NCI-H2171 (cell line): ENCODE results near the gene HORMAD1.
"Not testable (repeated sequence)": the region's sequence is repeated elsewhere in the genome, so short reads cannot be mapped to it uniquely, and the experiment has no call there.

Source experiments
- DNase-seq: peaks from one replicate; lab custom pipeline; 2025; lab: John Stamatoyannopoulos, UW

The HORMAD1 gene

DNA sequence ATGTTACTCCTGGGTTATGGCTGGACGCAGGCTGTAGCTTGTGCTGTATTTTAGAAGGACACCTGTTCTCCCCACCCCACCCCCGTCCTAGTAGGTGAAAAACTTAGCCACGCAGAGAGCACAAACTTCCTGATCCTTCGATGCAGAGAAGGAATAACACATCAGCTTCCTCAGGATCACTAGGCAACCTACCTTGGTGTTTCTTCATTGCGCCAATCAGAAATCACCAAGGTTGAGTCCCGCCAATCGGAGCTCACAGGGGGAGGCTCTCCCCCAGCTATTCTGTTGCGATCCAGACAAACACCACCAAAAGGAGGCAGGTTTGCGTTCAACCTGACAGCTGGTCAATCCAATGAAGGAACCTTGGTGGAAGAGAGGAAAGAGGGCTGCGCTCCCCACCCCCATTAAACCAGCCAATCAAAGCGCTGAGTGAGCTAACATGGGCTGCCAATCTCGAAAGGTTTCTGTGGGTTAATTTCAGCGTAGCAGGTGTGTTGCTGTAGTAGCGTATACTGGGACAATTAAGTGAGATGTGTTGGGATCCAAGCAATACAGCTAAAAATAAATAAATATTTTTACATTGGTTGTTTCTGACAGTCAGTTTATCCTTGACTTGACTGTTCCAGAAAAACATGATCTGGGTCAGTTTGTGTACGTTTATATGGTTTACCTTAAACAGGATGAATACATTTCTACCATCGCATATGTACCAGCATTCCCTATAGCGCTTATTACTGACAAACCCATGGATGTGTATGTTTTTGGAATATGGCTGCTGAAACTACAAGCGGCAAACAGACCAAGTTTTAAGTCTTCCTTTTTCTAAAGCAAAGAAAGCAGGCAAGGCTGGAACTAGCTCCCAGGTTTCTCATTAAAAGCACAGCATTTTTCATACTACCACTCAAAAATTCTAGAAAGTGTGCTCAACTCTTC lies 23.4 kb downstream of the HORMAD1 start, which contains the start of gene GOLPH3L:
Gene GOLPH3L (minus strand): TSS at position 160 of the 933 bp plus-strand sequence. CDS start 2,316 bp downstream, outside the sequence.
- DNase-seq, result peak; percentile 97

DNA sequence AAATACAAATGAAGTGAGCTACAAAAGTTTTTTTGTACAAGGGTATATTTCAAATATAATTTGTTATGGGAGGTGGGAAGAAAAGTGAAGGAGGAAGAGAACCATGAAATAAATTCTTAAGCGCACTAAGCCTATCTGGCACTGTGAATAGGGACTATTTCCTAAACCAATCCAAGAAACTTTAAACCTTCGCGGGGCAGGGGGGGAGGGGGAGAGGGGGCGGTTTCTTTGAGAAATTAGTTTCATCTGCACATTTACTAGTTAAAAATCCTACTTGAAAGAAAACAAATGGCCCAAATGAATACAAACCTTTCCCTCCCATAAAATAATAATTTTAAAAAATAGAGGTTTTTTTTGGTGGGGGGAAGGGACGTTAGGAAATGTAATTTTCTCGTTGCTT lies 24.1 kb downstream of the HORMAD1 start:
- no peak for DNase-seq

DNA sequence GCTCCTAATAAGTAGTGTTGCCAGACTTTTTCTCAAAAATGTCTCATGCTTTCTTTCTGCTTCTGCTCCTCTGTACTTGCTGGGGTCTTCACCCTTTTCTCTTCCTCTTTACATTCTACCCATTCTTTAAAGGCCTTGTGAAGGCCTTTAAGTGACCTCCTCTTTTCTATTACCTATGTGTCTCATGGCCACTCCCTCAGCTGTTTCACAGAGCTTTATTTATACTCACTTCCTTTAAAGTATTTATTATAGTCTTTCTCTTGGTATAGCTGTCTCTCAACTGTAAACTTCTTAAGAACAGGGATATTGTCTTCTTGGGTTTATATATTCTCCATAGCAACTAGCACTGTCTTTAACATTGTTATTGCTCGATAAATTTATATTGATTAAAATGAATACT lies 24.5 kb downstream of the HORMAD1 start:
- DNase-seq, result no peak

DNA sequence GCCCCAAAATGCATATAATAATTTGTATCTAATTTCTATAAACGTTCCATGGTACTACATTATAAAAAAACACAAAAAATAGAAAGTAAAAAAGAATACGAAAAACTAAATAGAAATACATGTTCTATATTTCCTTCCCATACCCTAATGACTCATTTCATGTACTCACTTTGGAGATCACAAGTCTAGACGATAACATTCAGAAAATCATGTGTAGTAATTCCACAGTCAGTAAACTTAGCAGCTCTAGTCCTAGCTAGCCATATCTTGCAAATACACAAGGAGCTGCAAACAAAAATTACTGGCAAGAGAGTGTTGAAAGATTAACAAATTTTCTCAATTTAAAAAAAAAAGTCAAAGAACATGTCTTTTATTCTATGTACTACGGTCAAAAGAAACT lies 25.1 kb downstream of the HORMAD1 start:
- DNase-seq, result no peak

DNA sequence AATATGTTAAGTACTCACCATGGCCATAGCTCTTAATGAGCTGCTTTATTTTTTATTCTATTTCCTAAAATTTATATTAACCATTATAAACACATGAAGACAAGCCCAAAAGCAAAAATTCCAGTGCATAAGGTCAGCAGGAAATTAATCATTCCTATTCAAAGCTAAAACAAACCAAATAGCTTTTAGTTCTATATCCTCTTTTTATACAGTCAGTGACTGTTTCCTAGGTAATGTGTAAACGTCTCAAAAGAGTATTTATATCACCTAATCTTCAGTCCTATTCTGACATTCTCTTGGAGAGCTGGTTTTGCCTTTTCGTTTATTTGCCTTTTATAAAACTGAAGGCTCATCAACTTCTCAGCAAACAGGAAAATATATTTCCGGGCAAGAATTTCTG lies 28.0 kb downstream of the HORMAD1 start:
- no peak for DNase-seq

DNA sequence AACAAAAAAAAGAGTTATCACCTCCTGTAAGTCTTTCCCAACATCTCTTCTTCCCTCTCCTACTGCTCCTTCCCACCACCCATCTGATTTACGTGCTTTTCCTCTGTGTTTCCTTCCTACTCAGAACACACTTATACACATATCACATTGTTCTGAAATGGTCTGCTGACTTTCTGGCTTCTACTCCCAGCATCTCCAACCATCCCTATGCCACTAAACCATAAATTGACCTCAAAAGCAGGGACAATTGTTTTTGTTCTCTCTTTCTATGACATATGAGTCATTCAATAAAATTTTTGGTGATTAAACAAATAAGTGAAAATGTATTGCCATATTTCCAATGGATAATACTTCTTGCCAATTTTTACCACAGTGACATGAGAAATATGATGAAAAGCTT lies 31.9 kb downstream of the HORMAD1 start:
- no peak for DNase-seq

DNA sequence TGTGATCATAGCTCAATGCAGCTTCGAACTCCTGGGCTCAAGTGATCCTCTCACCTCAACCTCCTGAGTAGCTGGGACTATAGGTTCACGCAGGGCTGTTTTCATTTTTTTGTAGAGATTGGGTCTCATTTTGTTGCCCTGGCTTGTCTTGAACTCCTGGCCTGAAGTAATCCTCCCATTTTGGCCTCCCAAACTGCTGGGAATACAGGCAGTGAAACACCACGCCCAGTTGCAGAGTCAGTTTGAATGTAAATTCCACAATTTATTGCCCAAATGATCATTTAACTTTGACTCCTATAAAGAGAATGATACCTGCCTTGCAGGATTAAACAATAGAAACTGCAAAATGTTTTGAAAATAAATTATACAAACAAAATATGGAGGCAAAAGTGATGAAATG lies 34.4 kb downstream of the HORMAD1 start:
- no peak for DNase-seq

DNA sequence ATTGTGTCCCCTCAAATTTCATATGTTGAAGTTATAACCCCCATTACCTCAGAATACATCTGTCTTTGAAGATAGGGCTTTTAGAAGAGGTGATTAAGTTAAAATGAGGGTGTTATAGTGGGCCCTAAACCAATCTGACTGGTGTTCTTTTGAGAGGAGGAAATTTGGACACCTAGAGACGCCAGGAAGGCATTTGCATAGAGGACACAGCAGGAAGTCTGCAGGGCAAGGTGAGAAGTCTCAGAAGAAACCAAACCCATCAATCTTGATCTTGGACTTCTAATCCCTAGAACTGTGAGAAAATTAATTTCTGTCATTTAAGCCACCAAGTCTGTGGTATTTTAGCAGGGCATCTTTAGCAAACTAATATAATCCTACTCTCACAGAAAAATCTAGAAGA lies 36.8 kb downstream of the HORMAD1 start:
- no peak for DNase-seq

DNA sequence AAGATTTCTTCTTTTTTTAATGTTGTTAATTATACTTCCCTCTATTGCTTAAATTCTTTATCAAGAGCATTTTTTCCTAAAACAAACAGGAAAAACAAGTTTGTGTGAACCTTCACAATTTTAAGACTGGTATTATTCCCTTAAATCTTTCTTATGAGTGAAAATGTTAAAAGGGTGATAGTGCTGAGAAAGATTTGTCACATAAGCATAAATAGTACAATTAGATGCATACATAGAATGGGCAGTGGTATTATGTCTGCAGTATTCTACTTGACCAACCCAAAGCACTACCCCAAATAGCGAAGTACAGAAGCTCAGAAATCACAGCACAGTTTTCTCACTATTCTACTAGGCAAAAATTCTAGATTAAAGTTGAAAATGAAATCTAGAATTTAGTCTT lies 41.7 kb downstream of the HORMAD1 start:
- DNase-seq, result no peak

DNA sequence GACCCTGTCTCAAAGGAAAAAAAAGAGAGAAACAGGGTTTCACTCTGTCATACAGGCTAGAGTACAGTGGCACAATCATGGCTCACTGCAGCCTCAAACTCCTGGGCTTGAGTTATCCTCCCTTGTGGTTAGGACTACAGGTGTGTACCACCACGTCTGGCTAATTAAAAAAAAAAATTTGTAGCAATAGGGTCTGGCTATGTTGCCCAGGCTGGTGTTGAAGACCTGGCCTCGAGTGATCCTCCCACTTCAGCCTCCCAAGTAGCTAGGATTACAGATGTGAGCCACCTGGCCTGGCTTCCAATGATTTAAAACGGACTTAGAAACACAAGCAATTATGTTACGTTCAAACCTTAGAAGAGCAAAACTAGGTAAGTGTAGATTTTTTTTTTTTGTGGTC lies 45.8 kb downstream of the HORMAD1 start:
- no peak for DNase-seq

DNA sequence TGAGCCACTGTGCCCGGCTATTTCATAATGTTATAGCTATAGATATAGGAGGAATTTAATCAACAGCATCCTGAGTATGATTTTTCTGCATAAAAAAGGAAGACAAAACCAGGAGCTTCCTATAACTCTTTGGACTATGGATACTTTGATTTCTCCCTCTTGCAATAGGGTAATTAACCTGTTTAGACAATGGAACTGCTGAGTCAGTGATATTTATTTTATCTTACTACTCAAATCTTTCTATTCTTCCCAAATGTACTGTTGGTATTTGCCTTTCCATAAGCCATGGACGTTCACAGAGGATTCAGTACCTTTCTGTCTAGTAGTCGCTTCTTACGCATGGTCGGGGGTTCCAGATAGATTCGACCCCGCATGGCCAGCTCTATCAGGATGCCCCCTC lies 57.4 kb downstream of the HORMAD1 start:
- no peak for DNase-seq

DNA sequence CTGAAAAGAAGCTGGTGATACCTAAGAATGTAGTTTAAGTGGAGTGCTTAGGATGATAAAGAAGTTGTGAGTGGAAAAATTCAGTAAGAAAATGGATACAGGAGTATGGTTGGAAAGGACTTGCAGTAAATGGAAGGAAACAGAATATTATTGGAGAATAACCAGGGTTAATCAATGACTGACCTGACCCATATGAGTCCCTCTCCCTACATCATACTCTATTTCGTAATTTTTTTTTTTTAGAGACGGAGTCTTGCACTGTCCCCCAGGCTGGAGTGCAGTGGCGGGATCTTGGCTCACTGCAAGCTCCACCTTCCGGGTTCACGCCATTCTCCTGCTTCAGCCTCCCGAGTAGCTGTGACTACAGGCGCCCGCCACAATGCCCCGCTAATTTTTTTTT lies 57.9 kb downstream of the HORMAD1 start:
- no peak for DNase-seq

DNA sequence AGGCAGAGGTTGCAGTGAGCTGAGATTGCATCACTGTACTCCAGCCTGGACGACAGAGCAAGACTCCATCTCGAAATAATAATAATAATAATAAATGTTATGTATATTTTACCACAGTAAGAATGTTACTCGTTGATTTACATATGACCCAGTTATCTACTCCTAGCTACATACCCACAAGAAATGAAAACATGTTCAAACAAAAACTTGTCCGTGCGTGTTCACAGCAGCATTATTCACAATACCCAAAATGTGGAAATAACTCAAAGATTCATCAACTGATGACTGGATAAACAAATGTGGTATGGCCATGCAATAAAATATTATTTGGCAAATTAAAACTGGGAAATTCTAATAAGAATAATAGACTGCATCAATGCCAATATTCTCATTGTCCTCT lies 59.5 kb downstream of the HORMAD1 start:
- no peak for DNase-seq

DNA sequence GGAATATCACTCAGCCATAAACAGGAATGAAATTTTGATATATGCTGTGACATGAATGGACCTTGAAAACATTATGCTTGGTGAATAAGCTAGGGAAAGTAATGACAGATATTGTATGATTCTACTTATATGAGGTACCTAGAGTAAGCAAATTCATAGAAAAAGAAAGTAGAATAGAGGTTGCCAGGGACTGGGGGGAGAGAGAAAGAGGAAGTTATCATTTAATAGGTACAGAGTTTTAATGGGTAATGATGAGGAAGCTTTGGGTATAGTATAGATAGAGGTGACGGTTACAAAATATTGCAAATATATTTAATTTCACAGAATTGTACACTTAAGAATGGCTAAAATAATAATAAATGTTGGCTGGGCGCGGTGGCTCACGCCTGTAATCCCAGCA lies 60.1 kb downstream of the HORMAD1 start:
- no peak for DNase-seq

DNA sequence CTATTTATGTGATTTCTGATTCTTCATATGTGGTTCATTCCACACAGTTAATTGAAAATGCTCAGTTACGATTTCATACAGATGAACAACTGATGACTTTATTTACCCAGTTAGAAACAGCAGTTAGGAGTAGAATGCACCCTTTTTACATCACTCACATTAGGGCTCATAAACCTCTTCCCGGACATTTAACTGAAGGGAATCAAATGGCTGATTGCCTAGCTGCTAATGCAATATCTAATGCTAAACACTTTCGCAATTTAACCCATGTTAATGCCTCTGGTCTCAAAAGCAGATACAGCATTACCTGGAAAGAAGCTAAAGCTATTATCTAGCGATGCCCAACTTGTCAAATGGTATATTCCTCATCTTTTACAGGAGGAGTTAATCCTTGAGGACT lies 63.6 kb downstream of the HORMAD1 start:
- not testable (repeated sequence) for DNase-seq

DNA sequence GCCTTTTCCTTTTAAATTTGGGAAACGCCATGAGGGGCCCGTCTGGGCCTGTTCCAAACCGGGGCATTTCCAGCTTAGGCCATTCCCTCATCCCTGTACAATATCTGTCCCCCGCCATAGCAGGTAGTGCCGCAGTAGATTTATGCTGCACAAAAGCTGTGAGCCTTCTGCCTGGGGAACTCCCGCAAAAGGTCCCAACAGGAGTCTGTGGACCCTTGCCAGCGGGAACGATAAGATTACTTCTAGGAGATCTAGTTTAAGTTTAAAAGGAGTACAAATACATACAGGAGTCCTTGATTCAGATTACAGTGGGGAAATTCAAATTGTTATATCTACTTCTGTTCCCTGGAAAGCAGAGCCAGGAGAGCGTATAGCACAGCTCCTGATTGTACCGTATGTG lies 66.1 kb downstream of the HORMAD1 start:
- DNase-seq, result not testable (repeated sequence)

DNA sequence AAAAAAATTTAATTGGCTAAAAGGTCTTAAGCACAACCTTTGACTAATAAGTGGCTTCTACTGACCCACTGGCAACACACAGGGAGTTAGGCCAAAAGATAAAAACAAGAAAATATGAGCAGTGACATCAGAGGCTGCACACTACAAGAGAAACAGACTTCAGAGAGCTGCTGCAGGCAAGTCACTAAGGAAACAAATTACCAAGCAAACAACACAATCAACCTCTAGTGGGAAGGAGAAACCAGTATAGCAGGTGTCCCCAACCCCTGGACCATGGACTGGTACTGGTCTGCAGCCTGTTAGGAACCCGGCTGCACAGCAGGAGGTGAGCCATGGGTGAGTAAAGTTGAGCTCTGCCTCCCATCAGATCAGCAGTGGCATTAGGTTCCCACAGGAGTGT lies 70.5 kb downstream of the HORMAD1 start:
- DNase-seq, result no peak

DNA sequence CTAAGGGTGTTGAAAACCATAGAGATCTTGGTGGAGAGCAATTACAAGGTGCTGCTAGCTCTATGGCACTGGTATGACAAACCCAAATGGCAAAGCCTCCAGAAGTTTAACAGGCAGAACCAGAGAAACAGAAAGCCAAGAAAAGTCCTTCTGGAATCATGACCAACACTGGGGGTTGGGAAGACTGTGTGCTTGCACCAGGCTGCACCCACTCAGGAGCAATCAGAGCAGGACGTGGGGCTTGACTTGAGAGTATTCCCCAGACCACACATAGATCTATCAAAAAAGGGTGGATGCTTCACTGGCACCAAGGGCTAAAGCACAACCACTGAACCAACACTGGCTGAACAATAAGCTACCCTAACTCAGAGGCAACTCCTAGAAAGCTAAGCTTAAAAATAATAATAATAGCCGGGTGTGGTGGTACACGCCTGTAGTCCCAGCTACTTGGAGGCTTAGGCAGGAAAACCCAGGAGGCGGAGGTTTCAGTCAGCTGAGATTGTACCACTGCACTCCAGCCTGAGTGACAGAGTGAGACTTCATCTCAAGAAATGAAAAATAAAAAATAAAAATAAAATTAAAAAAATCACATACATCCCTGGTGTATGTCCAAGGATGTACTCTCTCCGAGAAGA lies 71.1 kb downstream of the HORMAD1 start:
- no peak for DNase-seq
